Renal cortical epithelial cell (primary cell): ENCODE data around the gene IKBKE. TPM values are rescaled to one million over a fixed set of nuclear protein-coding genes. Genes with fewer than 3 reads are reported as not detected.

Experiments
- DNase-seq: peaks from one replicate; pipeline ENCODE4 v3.0.0-alpha.2; 2011; ENCODE audit warnings: low read depth
- total RNA-seq: library from RNA; depleted of rRNA; stranded (reverse); fragments of >200 nt; gene quantifications from 2 replicates; pipeline ENCODE4 v1.2.3, GENCODE V29; 2014

IKBKE gene
- total RNA-seq, 1 donor from 2014 or later: 13.6 TPM

DNA sequence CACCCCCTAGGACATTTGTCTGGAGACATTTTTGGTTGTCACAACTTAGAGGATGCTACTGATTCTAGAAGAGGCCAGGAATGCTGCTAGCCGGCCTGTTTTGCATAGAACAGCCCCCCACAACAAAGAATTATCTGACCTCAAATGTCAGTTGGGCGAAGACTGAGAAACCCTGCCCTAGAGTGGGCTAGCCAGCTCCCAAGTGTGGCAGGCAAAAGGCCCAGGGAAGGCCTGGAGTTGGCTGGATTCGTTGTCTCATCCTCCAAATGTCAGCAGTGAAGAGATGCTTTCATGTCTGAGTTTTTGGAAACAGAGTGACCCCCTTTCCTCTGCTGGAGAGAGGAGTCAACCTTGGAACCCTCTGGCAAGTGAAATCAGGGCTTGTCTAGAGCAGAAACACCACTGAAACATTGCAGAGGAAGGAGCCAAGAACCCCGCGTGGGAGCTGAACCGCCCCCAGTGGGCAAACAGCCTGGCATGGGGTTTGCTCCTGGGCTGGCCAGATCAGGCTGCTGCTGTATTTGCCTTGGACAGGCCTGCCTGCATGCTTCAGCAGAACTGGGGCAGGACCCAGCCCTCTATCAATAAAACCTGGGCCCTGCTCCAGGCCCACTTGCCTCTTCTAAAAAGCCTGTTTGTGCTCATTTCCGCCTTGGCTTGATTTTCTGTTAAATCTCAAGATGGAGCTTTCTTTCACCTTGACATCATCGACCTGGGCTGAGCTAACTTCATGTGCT is 69.9 kb downstream of the IKBKE start:
- DNase-seq: no peak

DNA sequence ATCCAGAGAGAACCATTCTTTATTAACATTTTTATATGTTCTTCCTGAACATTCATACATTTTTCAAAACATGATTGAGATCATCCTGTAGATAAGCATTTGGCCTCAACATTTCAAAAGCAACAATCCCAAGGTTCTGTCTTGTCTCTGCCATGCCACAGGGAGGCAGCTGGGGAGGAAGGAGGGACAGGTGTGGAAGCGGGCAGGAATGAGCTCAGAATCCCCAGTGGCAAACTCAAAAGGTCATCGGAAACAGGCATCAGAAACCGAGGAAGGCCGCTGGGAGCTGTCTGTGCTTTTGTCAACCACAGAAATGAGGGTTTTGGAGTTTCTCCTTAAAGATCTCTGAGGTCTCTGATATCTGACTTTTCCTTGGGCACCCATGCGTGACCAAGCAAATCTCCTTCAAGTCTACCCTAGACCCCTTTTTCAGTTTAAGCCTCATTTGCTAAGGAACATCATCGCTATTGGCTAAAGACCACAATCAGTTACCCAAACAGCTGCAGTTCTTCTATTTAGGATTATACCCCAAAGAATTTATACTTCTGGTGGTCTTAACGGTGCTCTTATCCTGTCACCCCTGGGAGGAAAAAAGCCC is 71.1 kb downstream of the IKBKE start:
- no peak for DNase-seq

DNA sequence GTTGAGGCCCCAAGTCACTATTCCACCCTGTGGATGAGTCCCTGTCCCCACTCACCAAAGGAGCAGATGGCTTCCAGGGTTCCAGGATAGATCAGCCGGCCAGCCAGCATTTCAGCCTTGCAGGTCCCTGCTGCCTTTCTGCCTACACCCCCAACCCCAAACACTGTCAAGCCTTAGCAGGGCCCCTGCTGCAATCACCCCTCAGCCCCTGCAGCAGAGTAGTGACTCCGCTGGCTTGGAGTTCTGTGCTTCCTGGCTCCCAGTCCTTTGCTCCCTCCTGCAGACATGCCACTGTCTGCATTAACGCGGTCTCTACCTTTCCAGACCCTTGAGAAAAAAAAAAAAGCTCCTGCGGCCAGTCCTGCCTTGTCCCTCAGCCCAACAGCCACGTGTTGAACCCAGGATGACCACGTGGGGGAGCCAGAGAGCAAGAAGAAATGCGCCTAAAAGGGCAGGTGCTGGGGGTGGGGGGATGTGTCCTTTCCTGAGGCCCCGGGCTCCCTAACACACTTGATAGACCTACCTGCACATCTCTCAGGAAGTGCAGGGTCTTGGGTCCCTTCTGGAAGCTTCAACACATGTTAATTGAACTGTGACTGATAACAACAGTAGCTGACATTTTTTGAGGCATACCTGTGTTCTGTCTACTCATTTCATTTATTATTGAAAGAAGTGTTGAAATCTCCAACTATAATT is 74.4 kb downstream of the IKBKE start:
- DNase-seq: no peak

DNA sequence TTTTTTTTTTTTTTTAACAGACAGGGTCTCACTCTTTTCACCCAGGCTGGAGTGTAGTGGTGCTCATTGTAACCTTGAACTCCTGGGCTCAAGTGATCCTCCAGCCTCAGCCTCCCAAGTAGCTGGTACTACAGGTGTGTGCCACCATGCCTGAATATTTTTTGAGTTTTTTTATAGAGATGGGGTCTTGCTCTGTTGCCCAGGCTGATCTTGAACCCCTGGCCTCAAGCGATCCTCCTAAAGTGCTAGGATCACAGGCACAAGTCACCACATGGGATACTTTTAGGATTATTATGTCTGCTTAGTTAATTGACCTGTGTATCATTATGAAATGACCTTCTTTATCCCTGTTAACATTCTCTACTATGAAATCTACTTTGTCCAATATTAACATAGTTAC is 75.1 kb downstream of the IKBKE start:
- DNase-seq: no peak

Other genes starting within 250 kb of the IKBKE start
- 0.35 and 0.52 TPM in 2 replicates for gene RASSF5, start 37.1 kb downstream of the IKBKE start, total RNA-seq
- 40.5 and 52.8 TPM in 2 replicates for gene EIF2D, start 142.0 kb downstream of the IKBKE start, total RNA-seq
- gene DYRK3, start 165.1 kb downstream of the IKBKE start, total RNA-seq: 13.5 and 15.6 TPM in 2 replicates
- 35.3 and 85.1 TPM in 2 replicates for gene MAPKAPK2, start 214.4 kb downstream of the IKBKE start, total RNA-seq